ENCODE data around the gene DDHD1.
A peak's percentile ranks its signal among the peaks of the same experiment; 100 is the strongest.

DDHD1 gene

GRCh38 chr14:53148671-53149070 lies 4.5 kb downstream of the DDHD1 start:
- Histone ChIP-seq H3K4me2 (ENCODE audit: low read depth, low read length, poor library complexity, severe bottlenecking) (peak overlapping the region; percentile 83), H3K9ac (ENCODE audit: low read depth, low read length, poor library complexity, severe bottlenecking) (peak overlapping the region; percentile 83), H3K79me2 (ENCODE audit: insufficient read depth, low read length) (peaks cover 90% of the 10 kb centered on the region), H3F3A (ENCODE audit: low read depth) (no peaks in the 10 kb centered on the region), H2AFZ (ENCODE audit: low read length) (no peak overlapping the region), H3K27me3 (ENCODE audit: insufficient read depth, low read length, poor library complexity, severe bottlenecking) (no peaks in the 10 kb centered on the region), H3K4me1 (ENCODE audit: insufficient read depth, low read length, poor library complexity, severe bottlenecking) (peaks cover 50% of the 10 kb centered on the region), H3K9me3 (ENCODE audit: insufficient read depth, low read depth, low read length) (no peaks in the 10 kb centered on the region), H3K9me2 (replicated peaks; ENCODE audit: low read depth, low read length) (no peaks in the 10 kb centered on the region), H3K4me3 (ENCODE audit: low read length, poor library complexity, severe bottlenecking) (peak overlapping the region; percentile 96), H4K20me1 (ENCODE audit: insufficient read depth, low read length, poor library complexity, severe bottlenecking) (peaks cover 54% of the 10 kb centered on the region), H3K36me3 (ENCODE audit: insufficient read depth, low read length) (no peaks in the 10 kb centered on the region)
- no peak for TF ChIP-seq CTCF (conservative IDR thresholded peaks at IDR 0.05; ENCODE audit: low read length)
- TF ChIP-seq EZH2phosphoT487 (IDR thresholded peaks at IDR 0.05; ENCODE audit: borderline replicate concordance), result no peak

GRCh38 chr14:53147893-53148292 lies 5.2 kb downstream of the DDHD1 start:
- Histone ChIP-seq H3K4me2 (ENCODE audit: low read depth, low read length, poor library complexity, severe bottlenecking) (peak overlapping the region; percentile 83), H3K4me3 (ENCODE audit: low read length, poor library complexity, severe bottlenecking) (peak overlapping the region; percentile 96), H3F3A (ENCODE audit: low read depth) (no peaks in the 10 kb centered on the region), H3K9ac (ENCODE audit: low read depth, low read length, poor library complexity, severe bottlenecking) (peak overlapping the region; percentile 11), H3K9me3 (ENCODE audit: insufficient read depth, low read depth, low read length) (no peaks in the 10 kb centered on the region), H3K27me3 (ENCODE audit: insufficient read depth, low read length, poor library complexity, severe bottlenecking) (no peaks in the 10 kb centered on the region), H4K20me1 (ENCODE audit: insufficient read depth, low read length, poor library complexity, severe bottlenecking) (peaks cover 54% of the 10 kb centered on the region), H3K36me3 (ENCODE audit: insufficient read depth, low read length) (no peaks in the 10 kb centered on the region), H3K79me2 (ENCODE audit: insufficient read depth, low read length) (peaks cover 98% of the 10 kb centered on the region), H2AFZ (ENCODE audit: low read length) (no peak overlapping the region), H3K4me1 (ENCODE audit: insufficient read depth, low read length, poor library complexity, severe bottlenecking) (peaks cover 46% of the 10 kb centered on the region), H3K9me2 (replicated peaks; ENCODE audit: low read depth, low read length) (no peaks in the 10 kb centered on the region)
- TF ChIP-seq EZH2phosphoT487 (IDR thresholded peaks at IDR 0.05; ENCODE audit: borderline replicate concordance), result no peak
- TF ChIP-seq CTCF (conservative IDR thresholded peaks at IDR 0.05; ENCODE audit: low read length), result no peak

GRCh38 chr14:53147208-53147607 lies 5.9 kb downstream of the DDHD1 start:
- Histone ChIP-seq H2AFZ (ENCODE audit: low read length) (no peak overlapping the region), H3K79me2 (ENCODE audit: insufficient read depth, low read length) (peaks cover 100% of the 10 kb centered on the region), H3K9me2 (replicated peaks; ENCODE audit: low read depth, low read length) (no peaks in the 10 kb centered on the region), H3K4me2 (ENCODE audit: low read depth, low read length, poor library complexity, severe bottlenecking) (peak overlapping the region; percentile 83), H3K4me3 (ENCODE audit: low read length, poor library complexity, severe bottlenecking) (peak overlapping the region; percentile 96), H3K27me3 (ENCODE audit: insufficient read depth, low read length, poor library complexity, severe bottlenecking) (no peaks in the 10 kb centered on the region), H3K36me3 (ENCODE audit: insufficient read depth, low read length) (no peaks in the 10 kb centered on the region), H3K9me3 (ENCODE audit: insufficient read depth, low read depth, low read length) (no peaks in the 10 kb centered on the region), H3F3A (ENCODE audit: low read depth) (no peaks in the 10 kb centered on the region), H3K9ac (ENCODE audit: low read depth, low read length, poor library complexity, severe bottlenecking) (peak overlapping the region; percentile 11), H3K4me1 (ENCODE audit: insufficient read depth, low read length, poor library complexity, severe bottlenecking) (peaks cover 46% of the 10 kb centered on the region), H4K20me1 (ENCODE audit: insufficient read depth, low read length, poor library complexity, severe bottlenecking) (peaks cover 54% of the 10 kb centered on the region)
- TF ChIP-seq CTCF (conservative IDR thresholded peaks at IDR 0.05; ENCODE audit: low read length) (no peak), EZH2phosphoT487 (IDR thresholded peaks at IDR 0.05; ENCODE audit: borderline replicate concordance) (no peak)
